Fibroblast of skin of abdomen (primary cell): ENCODE data around the gene KRT84.
"Not testable (repeated sequence)": the region's sequence is repeated elsewhere in the genome, so short reads cannot be mapped to it uniquely, and the experiment has no call there.

Source experiments
- DNase-seq: peaks from one replicate; pipeline ENCODE4 v3.0.0-alpha.2; 2013

The KRT84 gene

GRCh38 chr12:52359621-52360061 is 25.8 kb downstream of the KRT84 start:
- DNase-seq, result no peak

- DNase-seq, result peak; percentile 2
Observed at GRCh38 chr12:52358575-52359350, 26.7 kb downstream of the KRT84 start.

- no peak for DNase-seq
Observed at GRCh38 chr12:52356762-52357580, 28.5 kb downstream of the KRT84 start.

- DNase-seq, result no peak
Observed at GRCh38 chr12:52356031-52356761, 29.3 kb downstream of the KRT84 start.

DNA sequence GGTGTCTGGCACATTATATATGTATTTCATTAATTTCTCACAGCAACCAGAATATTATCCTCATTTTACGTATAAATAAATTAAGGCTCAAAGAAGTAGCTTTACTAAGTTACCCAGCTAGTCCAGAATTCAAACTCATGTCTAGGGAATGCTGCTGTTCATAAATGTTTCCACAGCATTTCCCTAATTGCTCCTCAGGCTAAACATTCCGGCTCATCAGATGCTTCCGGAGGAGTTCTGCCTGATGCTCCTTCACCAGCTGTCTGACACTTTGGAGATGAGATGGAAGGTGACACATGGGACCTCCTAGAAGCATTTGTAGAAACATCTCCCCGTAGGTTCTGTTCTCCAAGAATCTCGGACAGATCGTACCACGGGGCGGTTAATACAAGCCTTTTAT is 30.3 kb downstream of the KRT84 start:
- DNase-seq, result peak; percentile 2

GRCh38 chr12:52354200-52354599 is 31.3 kb downstream of the KRT84 start:
- DNase-seq, result no peak

- no peak for DNase-seq
Observed at GRCh38 chr12:52353766-52354165, 31.7 kb downstream of the KRT84 start.

DNA sequence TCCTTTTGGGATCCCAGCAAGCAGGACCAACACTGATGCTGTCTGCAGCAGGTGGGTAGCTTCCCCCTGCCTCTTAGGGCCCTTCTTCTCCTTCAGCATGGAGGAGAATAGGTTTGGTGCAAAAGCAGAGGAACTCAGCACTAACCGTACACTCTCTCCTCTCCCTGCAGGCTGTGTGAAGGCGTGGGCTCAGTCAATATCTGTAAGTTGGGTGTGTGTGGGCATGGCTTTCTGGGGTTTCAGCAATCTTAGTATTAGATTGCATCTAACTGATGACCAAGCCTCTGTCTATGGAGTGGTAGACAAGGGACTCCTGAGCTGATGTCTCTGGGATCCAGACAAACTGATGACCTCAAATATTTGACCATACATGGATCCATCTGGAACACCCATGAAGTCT is 32.5 kb downstream of the KRT84 start:
- DNase-seq, result no peak

DNA sequence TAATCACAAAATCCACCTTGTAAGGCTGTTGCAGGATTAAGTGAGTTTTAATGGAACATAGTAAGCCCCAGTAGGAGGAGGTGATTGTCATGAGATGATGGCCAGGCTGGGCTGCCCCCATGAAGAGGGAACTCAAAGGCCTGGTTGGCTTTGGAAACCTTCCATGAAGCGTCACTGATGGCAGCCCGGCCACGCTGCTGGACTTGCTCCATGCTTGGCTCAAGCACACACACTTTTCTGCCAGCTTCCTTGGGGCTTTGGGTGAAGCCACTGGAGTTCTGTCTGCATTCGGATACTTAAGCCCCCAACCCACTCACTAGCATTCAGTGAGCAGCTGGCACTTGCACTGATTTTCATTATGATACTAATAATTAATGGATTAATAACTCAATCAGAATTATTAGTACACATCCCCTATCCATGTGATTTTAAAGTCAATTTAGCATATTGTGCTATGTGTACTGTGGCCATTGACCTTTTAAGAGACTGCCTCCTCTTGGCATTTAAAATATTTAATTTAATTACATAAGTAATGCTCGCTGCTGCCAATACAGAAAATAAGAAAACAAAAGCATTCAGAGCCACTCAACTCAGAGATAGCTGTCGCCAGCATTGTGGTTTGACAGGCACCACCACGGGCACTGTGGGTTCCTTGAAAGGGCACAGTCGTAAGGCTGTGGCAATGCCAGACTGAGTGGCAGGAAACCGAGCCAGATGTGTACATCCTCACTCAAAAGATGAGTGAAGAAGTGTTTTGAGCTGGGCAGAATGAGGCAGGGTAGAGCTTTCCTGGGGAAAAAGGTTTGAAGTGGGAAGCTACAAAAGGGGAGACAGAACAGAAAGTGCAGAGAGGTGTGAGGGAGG is 34.0 kb downstream of the KRT84 start:
- no peak for DNase-seq

DNA sequence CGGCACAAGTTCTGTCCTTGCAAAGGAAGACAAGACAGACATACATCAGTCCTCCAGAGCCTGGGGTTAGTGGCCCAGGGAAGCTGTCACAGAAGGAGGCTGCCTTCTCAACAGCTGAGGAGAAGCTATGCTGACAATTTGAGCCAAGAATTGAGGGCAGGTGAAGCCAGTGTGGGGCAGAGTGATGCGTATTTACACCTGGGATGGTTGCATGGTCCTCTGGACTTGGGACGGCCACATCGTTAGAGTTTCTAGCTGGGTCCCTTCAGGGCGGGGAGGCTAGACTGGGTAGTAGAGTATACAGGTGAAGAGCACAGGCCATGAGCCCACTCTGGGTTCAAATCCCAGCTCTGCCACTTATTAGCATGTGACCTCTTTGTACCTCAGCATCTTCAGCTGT is 34.7 kb downstream of the KRT84 start:
- DNase-seq, result no peak

DNA sequence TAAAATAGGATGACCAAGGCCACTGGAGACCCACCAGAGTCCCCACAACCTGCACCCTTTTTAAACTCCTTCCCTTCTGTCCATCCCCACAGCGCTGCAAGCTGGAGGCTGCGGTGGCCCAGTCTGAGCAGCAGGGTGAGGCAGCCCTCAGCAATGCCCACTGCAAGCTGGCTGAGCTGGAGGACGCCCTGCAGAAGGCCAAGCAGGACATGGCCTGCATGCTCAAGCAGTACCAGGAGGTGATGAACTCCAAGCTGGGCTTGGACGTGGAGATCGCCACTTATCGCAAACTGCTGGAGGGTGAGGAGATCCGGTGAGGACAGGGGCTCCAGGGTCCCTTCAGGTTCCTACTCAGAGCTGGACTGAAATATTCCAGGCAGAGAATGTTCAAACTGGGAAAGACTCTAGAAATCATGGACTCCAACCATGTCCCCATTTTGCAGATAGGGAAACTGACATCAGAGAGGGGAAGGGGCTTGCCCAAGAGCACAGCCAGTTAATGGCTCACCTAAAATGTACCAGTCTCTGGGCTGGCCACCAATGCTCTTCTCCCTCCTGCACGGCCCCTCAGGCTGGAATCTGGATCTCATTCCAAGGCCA is 35.3 kb downstream of the KRT84 start:
- DNase-seq, result no peak

DNA sequence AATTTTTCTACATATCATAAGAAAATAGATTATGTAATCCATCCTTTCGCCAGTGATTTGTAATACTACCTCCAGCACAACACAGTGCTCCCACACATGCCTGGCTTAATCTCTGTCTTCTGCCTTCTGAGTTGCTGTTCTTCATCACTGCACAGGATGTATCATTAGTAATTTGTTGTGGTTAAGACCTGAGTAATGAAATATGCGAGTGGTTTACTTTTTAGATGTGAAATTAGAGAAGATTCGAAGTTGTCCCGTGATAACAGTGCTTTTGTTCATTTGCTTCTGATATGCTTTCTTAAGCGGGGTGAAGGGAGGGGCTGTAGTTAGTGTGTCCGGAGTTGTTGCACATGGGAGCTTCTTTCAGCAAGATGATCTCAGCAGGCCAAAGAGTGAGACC is 36.3 kb downstream of the KRT84 start:
- DNase-seq, result no peak

DNA sequence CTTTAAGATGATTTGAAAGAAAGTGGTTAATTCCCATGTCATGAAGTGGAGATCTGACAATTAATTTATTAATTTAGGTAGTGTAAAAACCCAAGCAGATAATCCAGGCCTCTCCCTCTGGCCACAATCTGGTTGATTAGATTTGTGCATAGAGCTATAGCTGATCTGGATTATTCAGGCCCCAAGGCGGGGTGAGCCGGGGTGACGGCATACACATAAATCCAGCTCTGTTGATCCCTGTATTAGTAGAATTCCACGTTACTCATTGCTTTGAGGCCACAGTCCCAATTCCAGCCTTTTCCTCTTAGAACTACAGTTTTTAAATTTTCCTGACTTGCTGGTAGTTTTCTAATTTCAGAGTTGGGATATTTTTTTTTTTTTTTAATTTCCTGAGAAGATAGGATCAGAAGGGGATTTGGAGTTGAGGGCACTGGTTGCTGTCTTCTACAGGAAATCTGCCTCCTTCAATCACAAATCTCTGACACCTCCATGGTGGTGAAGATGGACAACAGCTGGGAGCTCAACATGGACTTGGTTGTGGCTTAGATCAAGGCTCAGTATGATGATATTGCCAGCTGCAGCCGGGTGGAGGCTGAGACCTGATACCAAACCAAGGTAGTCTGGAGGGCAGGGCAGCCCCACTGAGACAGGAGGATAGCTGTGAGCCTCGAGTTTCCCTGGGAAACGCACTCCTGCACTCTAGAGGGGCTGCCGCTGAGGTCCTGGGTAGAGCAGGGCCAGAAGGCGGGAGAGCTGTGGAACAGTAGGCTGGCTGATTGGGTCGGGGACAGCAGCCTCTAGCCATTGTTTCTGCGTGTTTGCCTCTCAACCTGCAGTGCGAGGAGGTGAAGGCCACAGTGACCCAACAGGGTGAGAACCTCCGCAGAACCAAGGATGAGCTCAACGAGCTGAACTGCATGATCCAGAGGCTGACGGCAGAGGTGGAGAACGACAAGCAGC is 37.6 kb downstream of the KRT84 start:
- no peak for DNase-seq

DNA sequence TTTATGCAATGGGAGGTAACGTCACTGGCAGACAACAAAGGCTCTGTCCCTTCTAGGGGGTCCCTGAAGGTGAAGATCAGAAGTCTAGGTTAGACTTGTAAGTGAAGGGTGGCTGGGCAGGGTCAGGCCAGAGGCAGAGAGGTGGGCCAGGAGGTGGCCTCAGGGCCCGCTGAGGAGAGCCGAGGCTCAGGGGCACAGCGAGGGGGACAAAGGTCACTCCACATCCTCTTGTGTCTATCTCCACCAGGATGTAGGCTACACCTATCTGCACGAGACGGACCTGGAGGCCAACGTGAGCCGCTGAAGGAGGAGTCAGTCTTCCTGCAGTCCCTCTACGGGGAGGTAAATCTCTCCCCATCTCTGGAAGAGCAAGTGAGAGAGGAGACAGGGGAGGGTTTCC is 38.4 kb downstream of the KRT84 start:
- no peak for DNase-seq

DNA sequence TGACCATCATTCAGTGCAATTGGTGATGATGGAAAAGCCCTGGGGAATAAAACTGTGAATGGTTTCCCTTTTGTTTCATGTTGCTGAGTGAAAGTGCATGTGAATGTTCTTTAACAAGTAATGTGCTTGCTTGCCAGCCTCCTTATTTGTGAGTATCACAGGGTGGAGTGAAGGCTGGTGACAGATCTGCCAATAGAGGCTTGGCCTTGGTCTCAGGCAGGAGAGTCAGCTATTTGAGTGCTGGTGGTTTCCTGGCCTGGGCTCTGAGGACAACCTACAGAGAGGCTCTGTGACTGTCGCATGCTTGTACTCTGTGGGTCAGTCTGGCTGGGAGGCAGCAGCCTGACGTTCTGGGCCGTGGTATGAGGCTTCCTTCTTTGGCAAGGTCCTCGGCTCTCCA is 38.9 kb downstream of the KRT84 start:
- DNase-seq, result no peak

DNA sequence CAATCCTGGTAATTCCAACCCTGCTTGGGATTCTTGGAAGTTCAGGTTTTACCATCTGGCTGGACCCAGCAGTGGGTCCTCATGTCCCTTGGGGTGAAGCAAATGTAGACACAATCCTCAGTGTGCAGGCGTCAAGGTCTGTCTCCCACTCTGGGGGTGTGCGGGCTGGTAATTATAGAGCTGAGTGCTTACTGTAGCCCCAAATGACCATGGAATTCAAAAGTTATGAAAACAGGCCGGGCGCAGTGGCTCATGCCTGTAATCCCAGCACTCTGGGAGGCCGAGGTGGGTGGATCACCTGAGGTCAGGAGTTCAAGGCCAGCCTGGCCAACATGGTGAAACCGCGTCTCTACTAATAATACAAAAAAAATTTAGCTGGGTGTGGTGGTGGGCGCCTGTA is 40.4 kb downstream of the KRT84 start:
- not testable (repeated sequence) for DNase-seq

- DNase-seq, result no peak
Observed at GRCh38 chr12:52344111-52344510, 41.3 kb downstream of the KRT84 start.

- DNase-seq, result no peak
Observed at GRCh38 chr12:52343550-52343949, 41.9 kb downstream of the KRT84 start.

- no peak for DNase-seq
Observed at GRCh38 chr12:52342781-52343490, 42.5 kb downstream of the KRT84 start.

- DNase-seq, result no peak
Observed at GRCh38 chr12:52341066-52341580, 44.3 kb downstream of the KRT84 start.
